RWPE1 (cell line): Measurements from ENCODE around the gene IGSF10.

Source experiments
- CTCF ChIA-PET: fragments of 350-600 bp; sonication (Branson Sonifier 250); formaldehyde crosslinking; extraction: SDS; loops from one replicate; lab custom pipeline; 2021; lab: Yijun Ruan, JAX
- POLR2A ChIA-PET: fragments of 400-600 bp; formaldehyde crosslinking; extraction: SDS; loops from one replicate; lab custom pipeline; 2020; ENCODE audit warnings: antibody characterized with exemption; ENCODE audit not compliant: low non-redundant PET; lab: Yijun Ruan, JAX
- DNase-seq: peaks from one replicate; pipeline ENCODE4 v3.0.0; 2012; ENCODE audit warnings: low spot score
- H3K27ac ChIP-seq: fragments of 450-650 bp; 2 replicates; pipeline ENCODE4 v1.5.1; 2017
- TF ChIP-seq, protein P1 (sequence below): fragments of 450-650 bp; conservative IDR thresholded peaks from 2 replicates; pipeline ENCODE4 v1.5.1; 2017; ENCODE audit warnings: low read depth, mild to moderate bottlenecking

The IGSF10 gene

DNA sequence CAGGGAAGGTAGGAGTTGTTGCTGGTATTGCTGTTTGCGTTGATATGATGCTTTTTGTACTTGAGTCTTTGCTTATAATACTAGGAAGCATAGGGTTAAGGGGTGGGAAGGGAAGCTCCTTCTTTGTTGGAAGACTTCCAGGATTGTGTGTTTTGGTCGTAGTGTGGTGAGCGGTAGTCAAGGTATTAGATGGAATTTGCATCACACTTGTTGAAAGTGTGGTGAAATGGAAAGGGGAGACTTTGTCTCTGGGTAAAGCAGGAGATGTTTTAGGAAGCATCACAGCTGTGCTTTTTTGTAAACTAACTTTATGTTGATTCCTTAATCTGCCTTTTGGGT lies 14.9 kb downstream of the IGSF10 start:
- DNase-seq: no peak
- POLR2A ChIA-PET: no interaction called here

DNA sequence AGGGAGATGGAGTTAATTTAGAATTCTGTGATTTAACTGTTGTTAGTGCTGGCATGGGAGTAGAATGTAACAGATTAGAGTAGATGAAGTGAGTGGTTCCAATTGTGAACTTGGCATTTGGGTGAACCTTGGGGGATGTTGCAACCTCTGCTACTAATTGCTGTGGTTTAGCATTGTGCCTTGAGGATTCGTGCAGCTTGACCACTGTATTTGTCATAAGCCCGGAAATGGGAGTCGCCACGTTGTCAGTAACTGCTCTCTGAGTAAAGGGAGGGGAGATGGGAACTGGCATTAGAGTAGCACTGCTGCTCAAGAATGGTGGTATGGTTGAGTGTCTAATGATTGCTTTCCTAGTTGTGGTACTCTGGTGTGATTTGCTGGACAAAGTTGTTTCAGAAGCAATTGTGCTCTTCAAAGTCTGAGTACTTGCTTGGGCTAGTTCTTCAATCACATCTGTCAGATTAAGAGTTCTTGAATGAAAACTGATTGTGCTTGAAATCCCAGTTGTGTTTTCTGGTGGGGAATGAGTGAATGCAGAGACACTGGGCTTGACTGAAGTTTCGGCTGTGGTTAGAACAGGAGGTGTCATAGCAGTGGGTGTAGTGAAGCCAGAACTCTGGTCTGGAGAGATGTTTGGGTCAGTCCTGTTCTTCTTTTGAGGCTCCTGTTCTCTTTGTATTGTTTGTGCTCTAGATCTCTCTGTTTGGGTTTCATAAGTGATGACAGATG lies 15.4 kb downstream of the IGSF10 start:
- POLR2A ChIA-PET: no interaction called here
- TF ChIP-seq, protein P1, sequence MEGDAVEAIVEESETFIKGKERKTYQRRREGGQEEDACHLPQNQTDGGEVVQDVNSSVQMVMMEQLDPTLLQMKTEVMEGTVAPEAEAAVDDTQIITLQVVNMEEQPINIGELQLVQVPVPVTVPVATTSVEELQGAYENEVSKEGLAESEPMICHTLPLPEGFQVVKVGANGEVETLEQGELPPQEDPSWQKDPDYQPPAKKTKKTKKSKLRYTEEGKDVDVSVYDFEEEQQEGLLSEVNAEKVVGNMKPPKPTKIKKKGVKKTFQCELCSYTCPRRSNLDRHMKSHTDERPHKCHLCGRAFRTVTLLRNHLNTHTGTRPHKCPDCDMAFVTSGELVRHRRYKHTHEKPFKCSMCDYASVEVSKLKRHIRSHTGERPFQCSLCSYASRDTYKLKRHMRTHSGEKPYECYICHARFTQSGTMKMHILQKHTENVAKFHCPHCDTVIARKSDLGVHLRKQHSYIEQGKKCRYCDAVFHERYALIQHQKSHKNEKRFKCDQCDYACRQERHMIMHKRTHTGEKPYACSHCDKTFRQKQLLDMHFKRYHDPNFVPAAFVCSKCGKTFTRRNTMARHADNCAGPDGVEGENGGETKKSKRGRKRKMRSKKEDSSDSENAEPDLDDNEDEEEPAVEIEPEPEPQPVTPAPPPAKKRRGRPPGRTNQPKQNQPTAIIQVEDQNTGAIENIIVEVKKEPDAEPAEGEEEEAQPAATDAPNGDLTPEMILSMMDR: no peak
- CTCF ChIA-PET: no interaction called here
- H3K27ac ChIP-seq: no peak overlapping the region
- DNase-seq: peak; percentile 50

More for the DNA sequence above, 14.9 kb downstream of the IGSF10 start:
- H3K27ac ChIP-seq: no peak overlapping the region
- TF ChIP-seq, protein P1: no peak
- CTCF ChIA-PET: no interaction called here

DNA sequence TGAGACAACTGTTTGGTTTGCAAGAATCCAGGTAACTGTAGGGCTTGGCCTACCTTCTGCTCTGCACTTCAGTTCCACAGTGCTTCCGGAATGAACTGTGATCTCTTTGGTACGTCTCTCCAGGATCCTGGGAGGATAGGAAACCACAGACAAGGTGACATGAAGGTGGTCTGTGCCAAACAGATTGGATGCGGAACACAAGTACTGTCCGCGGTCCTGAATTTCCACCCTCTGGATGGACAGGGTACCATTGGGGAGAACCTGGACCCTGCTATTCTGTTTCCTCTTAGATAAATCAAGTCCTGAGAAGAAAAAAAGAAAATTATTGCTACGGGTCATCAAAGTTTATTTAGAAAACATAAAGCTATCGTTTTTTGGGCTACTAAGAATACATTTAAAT lies 17.3 kb downstream of the IGSF10 start:
- ChIA-PET POLR2A (no interaction called here), CTCF (no interaction called here)
- TF ChIP-seq, protein P1: no peak
- no peak overlapping the region for H3K27ac ChIP-seq
- no peak for DNase-seq

DNA sequence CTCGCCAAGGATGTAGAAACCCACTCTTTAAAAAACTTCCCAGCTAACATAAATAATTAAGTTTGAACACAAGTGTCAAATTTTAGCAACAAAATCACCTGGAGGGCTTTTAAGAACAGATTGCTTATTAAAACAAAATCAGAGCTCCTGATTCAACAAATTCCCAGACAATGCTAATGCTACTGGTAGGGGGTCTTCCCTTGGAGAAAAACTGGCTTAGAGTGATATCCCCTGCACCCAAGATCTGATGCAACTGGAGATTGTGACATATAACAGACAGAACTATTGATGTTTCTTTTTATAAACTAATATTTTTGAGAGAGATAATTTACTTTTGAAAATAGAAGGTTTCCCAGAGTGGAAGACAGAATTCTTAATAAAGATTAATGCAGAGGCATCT lies 19.9 kb downstream of the IGSF10 start:
- TF ChIP-seq, protein P1: no peak
- ChIA-PET POLR2A (no interaction called here), CTCF (interaction anchor here (0.6 to 2.5 kb wide), 3 partner anchors 77 to 396 kb away, joined by 3 to 10 read pairs (median 4); no protein-coding TSS in a partner anchor)
- no peak overlapping the region for H3K27ac ChIP-seq
- no peak for DNase-seq

DNA sequence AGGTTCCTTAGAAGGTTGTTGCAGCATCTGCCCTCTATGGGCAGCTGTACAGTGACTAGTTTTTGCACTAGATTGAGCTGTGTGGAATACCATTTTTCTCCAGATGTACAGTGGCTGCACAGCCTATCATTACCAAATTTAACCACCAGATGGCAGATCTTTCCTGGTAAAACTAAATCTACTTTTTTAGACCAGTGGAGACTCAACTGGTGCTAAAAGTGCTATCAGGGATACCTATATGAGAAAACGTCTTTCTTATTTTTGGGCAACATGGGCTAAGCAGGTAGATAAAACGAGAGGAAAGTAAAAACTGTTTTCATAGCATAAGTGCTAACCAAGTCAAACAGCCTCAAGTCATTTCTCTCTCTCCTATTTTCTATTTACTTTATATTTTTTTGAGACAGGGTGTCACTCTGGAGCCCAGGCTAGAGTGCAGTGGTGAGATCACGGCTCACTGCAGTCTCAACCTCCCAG lies 21.2 kb downstream of the IGSF10 start:
- CTCF ChIA-PET: interaction anchor here (0.6 to 2.5 kb wide), 8 partner anchors 9 to 513 kb away, joined by 3 to 10 read pairs (median 3); no protein-coding TSS in a partner anchor
- H3K27ac ChIP-seq: no peak overlapping the region
- peak; percentile 46 for DNase-seq
- TF ChIP-seq, protein P1: peak; percentile 76
- POLR2A ChIA-PET: no interaction called here

DNA sequence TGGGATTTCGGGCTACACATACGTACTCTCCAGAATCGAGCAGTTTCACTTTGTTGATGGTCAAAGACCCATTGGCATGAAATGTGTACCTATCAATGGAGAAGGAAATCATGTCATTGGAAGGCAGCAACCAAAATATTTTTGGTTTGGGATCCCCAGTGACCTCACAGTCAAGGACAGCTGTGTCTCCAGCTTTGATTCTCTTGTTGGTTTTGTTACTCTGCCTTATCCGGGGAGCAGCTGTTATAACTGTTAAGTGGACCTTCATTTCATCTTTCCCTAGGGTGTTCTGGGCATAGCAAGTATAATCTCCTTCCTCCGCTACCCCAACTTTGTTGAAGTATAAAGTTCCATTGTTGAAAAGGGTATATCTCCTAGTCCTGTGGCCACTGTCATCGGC lies 23.0 kb downstream of the IGSF10 start:
- ChIA-PET POLR2A (no interaction called here), CTCF (interaction anchor here (1.0 kb wide), 1 partner anchor 270 kb away, joined by 5 read pairs; no protein-coding TSS in a partner anchor)
- TF ChIP-seq, protein P1: no peak
- no peak overlapping the region for H3K27ac ChIP-seq
- no peak for DNase-seq
